Spleen (tissue), 3 donors: ENCODE measurements around the gene ADRA2B.

ENCODE experiments used
- POLR2A ChIP-seq, 3 donors: fragments of 450-650 bp; IDR thresholded peaks; one replicate each; pipeline ENCODE4 v1.5.1; 2017; ENCODE audit warnings: antibody characterized with exemption in 3 of 3, mild to moderate bottlenecking in 1 of 3
- POLR2AphosphoS5 ChIP-seq, 3 donors: sonication (generic); formaldehyde crosslinking; IDR thresholded peaks; one replicate each; pipeline ENCODE4 v1.5.1; 2017; ENCODE audit warnings: antibody characterized with exemption in 3 of 3

GRCh38 chr2:96121414-96121813 is 5.0 kb upstream of the ADRA2B start:
- no peak for TF ChIP-seq POLR2A (IDR thresholded peaks at IDR 0.05)
- no peak for TF ChIP-seq POLR2AphosphoS5 (IDR thresholded peaks at IDR 0.05)
